Activated CD4-positive, alpha-beta T cell treated with anti-CD3 and anti-CD28 coated beads, Interleukin-10, Interleukin-2, amounts not matched to agents 100 ng/mL and 50 ng/mL, durations not matched to agents 16 hours and 8 hours (primary cell): ENCODE measurements around the gene SMAP1.
"Not testable (repeated sequence)": the region's sequence is repeated elsewhere in the genome, so short reads cannot be mapped to it uniquely, and the experiment has no call there.

ENCODE experiments used
- DNase-seq: peaks from one replicate; pipeline ENCODE4 v3.0.0-alpha.2; 2020

The SMAP1 gene

DNA sequence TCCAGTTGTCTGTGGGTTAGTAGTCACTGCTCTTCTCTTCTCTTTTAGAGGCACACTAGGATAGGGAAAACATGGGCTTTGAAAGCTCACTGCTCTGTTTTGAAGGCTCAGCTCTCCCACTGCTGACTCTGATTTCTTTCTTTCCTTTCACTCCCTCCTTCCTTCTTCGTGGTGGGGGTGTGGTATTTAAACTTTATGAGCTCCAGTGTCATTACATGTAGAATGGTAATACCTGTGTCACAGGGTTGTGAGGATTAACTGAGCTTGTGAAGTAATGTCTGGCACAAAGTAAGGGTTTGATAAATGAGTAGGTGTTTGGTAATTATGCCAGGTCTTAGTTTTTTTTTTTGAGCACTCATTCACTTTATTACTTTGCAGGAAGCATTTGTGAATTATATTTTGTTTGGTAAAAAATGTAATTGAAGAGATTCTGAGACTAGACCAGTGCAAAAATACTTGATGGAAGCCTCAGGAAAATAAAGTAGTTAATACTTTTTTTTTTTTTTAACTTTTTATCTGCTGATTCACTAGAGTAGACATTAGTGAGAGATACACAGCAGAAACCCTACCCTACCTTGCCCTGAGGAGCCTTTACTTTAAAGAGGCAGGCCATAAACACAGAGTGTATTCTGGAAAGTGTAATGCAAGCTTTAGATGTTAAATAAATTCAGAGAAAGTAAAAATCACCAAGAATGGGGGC lies 17.3 kb downstream of the SMAP1 start:
- no peak for DNase-seq

DNA sequence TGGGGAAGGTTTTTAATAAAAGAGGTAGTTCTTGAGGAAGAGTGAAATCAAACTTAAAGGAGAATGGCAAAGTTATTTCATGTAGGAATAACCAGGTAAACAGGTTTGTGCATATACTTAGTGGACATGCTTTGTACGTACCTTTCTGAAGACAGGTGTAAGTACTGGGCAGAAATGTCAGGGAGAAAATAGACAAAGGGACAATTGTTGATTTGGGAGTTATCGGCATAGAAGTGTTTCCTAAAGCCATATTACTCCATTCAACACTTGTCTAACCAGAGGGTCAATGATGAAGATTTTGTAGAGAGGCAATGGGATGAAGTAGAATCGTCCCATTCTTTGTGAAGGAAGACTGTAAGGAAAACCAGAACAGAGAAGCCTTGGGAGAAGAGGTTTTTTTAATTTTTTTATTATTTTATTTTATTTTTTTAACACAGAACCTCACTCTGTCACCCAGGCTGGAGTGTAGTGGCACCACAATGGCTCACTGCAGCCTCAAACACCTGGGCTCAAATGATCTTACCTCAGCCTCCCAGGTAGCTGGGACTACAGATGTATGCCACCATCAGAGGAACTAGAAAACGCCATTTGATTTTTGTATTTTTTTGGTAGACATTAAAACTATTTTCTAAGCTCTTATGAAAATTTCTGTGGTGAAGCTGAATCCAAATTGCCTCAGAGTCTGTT lies 18.0 kb downstream of the SMAP1 start:
- DNase-seq: no peak

- peak; percentile 42 for DNase-seq
These were observed 19.0 kb downstream of the SMAP1 start for GRCh38 chr6:70686548-70687133.

DNA sequence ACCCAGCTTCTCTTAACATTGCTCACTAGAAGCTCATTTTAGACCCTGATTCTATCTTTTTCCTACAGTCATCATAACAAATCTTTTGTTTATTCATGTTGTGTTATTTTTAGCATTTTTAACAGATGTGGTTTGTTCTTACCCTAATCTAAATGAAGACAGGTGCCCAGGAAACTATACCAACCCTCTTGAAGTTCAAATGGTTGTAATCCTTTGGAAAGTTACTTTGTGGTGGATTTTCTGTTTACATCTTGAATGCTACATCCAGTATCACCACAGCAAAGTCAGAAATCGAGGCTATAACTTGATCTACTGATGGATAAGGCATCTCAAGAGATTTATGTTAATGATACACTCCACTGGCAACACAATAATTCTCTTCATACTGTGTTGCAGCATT lies 26.2 kb downstream of the SMAP1 start:
- no peak for DNase-seq

DNA sequence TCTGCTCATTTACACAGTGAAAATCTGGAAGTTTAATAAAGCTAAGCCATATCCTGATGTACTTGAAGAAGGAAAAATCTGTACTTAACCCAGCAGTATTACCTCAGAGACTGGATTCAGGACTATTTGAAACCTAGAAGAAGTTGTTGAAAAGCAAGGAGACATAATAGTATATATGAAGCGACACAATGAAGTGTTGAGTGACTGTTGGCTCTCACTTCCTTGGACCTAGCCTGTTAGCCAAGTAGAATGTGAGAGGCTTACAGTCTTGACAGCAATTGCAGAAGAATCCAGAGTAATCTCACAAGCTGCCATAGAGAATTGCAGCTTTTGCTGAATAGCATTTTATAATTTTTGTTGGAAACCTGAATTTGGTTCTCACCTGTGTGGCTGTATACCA lies 26.7 kb downstream of the SMAP1 start:
- DNase-seq: no peak

DNA sequence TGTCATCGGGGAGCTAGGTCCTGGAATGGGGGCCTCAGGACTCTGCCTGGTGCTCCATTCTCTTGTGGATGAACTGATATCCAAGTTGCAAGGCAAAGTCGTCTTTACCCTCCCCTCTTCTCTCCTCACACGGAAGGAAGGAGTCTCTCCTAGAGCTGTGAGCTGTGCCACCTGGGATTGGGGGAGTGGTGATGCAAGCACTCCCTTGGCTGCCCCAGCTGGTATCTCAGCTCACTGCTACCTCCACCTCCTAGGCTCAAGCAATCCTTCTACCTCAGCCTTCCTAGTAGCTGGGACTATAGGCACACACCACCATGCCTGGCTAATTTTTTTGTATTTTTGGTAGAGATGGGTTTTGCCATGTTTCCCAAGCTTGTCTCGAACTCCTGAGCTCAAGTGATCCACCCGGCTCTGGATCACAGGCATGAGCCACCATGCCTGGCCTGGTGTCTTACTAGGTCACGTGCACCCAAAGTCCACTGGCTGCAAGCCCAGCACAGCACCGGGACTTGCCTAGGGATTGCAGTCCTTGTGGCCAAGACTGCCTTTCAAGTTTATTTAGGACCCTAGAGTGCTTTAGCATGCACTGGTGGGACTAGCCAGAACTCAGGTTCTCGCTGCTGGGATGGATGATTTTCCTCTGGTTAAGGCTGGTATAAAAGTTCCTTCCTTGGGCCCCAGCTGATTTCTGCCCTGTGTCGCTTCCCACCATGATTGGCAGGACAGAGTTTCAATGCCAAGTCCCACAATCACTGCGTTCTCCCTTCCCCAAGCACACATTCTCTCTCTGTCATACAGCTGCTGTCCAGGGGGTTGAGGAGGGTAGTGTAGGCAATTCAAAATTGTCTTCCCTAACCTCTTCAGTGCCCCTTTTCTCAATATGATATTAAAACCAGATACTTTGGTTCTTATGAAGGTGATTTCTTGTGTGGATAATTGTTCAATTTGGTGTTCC lies 33.5 kb downstream of the SMAP1 start:
- no peak for DNase-seq

- DNase-seq: no peak
These were observed 38.1 kb downstream of the SMAP1 start for GRCh38 chr6:70705772-70706171.

GRCh38 chr6:70706491-70707123 lies 38.9 kb downstream of the SMAP1 start:
- peak; percentile 39 for DNase-seq

DNA sequence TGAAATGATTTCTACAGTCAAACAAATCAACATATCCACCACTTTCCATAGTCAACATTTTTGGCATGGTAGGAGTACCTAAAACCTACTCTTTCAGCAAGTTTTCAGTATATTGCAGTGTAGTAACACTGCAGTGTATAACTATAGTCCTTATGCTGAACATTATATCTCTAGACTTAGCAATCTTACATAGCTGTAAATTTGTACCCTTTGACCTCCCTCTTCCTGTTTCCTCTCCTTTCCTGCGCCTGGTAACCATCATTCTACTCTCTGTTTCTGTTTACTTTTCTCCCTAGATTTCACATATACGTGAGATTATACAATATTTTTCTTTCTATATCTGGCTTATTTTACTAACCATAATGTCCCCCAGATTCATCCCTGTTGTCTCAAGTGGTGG lies 40.2 kb downstream of the SMAP1 start:
- DNase-seq: no peak

DNA sequence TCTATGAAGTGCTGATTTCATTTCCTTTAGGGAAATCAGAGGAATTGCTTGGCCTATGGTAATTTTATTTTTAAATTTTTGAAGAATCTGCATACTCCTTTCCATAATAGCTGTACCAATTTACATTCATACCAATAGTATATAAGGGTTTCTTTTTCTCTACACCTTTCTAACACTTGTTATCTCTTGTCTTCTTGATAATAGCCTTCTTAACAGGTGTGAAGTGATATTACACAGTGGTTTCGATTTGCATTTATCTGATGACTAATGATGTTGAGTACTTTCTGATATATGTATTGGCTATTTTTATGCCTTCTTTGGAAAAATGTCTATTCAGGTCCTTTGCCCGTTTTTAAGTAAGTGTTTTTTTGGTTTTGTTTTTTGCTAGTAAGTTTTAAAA lies 40.8 kb downstream of the SMAP1 start:
- peak; percentile 25 for DNase-seq

- peak; percentile 13 for DNase-seq
These were observed 42.1 kb downstream of the SMAP1 start for GRCh38 chr6:70709826-70710225.

- no peak for DNase-seq
These were observed 47.1 kb downstream of the SMAP1 start for GRCh38 chr6:70714716-70715257.

DNA sequence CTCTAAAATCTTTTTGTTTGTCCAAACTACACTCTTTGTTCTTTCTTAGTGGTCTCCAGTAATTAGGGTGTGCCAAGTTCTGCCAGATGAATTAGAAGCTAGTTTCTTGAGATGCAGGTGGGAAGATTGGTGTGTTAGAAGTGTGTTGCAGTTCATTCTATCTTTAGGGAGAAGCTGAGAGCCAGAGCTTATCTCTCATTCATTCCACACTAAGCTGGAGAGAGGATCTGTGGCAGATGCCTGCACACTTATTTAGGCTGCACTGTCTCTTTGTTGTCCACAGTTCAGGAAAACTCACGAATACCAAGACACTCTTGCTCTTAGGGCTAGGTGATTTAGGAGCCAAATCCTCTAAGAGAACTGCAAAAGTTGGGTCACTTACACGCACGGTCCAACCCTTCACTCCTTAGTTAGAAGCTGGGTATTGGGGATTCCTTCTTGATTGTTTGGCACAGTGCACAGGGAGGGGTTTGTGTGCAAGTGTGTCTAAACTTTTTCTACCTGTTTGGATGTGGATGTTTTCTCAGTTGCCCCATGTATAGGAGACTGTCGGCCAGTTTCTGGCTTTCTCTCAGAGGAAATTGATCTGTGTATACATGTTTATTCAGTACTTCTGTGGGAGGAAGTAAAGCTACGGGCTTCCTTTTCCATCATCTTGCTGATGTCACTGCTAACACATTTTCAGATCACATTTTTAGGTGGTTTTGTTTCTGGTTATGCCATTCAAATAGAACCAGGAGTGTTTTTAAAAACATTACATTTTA lies 49.5 kb downstream of the SMAP1 start:
- peak; percentile 56 for DNase-seq

GRCh38 chr6:70724524-70724923 lies 56.8 kb downstream of the SMAP1 start:
- DNase-seq: no peak

DNA sequence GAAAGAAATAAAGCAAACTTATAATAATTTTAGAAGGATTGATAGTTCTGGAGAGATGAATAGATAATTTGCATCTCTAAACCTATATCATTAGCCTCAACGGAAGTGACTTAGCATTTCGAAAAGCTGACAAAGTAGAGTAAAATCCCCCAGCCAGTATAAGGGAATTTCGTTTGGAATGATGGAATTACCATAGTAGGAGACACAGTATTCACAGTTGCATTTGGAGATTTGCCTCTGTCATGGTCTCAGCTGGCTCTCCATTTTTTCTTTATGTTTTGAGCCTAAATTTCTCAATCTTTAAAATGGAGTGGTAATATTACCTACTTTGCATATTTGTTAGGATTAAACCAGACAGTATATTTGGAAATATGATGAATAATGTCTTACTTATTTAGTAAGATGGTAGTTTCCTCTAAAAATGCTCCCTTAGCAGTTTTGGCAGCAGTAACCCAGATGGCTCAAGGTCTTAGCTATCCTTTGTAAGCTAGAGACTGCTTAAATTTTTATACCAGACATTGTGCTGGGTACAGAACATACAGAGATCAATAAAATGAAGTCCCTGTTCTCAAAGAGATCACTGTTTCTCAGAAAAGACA lies 58.2 kb downstream of the SMAP1 start:
- no peak for DNase-seq

DNA sequence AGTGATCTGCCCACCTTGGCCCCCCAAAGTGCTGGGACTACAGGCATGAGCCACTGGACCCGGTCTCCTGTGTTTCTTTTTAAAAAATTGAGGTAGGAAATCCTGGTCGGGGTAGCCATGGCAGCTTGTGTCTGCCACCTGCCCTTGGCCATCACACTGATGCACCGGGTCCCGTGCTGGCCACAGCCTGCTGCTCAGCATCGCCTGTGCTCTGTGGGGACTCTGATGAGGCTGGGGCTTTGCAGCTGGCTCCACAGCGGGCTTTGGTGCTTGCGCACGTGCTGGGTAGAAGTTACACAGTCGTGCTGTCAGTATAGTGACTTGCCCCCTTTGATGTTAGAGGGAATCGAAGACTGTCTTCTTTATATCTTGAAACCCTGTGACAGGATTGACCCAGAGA lies 66.7 kb downstream of the SMAP1 start:
- no peak for DNase-seq

GRCh38 chr6:70734979-70735378 lies 67.3 kb downstream of the SMAP1 start:
- no peak for DNase-seq

GRCh38 chr6:70735513-70735912 lies 67.8 kb downstream of the SMAP1 start:
- DNase-seq: no peak

GRCh38 chr6:70738028-70738427 lies 70.3 kb downstream of the SMAP1 start:
- no peak for DNase-seq

DNA sequence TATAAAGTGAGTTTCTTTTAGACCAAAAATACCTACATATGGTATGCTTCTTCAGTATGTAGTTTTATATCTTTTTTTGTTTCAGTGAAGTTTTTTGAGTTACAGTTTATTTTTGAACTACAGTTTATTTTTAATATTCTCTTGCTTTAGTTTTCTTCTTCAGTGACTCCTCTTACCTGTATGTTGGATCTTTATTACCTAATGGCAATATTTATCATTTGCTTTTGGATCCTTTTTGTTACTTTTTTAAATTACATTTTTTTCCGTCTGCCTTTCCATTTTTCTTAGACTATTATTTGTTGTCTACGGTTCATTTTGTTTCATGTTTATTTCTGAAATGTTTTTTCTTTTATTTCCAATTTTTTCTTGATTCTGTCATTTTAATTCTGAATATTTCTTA lies 71.9 kb downstream of the SMAP1 start:
- DNase-seq: no peak

DNA sequence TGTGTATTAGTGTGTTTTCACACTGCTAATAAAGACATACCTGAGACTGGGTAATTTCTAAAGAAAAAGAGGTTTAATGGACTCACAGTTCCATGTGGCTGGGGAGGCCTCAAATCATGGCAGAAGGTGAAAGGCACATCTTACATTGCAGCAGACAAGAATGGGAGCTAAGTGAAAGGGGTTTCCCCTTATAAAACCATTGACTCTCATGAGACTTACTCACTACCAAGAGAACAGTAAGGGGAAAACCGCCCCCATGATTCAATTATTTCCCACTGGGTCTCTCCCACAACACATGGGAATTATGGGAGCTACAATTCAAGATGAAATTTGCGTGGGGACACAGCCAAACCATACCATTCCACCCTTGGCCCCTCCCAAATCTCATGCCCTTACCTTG lies 73.1 kb downstream of the SMAP1 start:
- DNase-seq: not testable (repeated sequence)
